HG03196 (cell line): ENCODE data around the gene ADPGK.
A peak's percentile ranks its signal among the peaks of the same experiment; 100 is the strongest.

Experiments used
- ATAC-seq: cut with Tn5 transposase; IDR thresholded peaks from one replicate; pipeline ENCODE4 v1.9.1; 2021; ENCODE audit not compliant: unreplicated experiment

ADPGK gene

DNA sequence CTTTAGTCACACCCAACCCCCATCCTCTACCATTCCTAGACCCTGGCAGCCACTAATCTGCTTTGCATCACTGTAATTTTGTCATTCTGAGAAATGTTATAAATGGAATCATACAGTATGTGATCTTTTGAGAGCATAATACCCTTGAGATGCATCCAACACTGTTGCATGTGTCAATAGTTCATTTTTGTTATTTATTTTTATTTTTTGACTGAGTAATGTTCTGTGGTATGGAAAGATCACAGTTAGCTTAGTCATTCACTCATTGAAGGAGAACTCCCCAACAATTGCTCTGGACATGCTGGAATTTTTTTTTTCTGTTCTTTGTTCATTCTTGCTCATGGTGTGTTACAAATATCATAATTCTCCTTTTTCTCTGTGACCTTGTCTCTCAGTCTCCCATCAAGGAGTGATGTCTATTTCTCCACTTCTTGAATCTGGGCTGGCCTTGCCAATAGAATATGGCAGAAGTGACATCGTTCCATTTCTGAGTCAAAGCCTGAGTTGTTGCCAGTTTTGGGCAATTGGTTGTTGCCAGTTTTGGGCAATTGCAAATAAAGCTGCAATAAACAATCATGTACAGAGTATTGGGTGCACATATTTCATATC is 6.8 kb upstream of the ADPGK start:
- ATAC-seq, result no peak

DNA sequence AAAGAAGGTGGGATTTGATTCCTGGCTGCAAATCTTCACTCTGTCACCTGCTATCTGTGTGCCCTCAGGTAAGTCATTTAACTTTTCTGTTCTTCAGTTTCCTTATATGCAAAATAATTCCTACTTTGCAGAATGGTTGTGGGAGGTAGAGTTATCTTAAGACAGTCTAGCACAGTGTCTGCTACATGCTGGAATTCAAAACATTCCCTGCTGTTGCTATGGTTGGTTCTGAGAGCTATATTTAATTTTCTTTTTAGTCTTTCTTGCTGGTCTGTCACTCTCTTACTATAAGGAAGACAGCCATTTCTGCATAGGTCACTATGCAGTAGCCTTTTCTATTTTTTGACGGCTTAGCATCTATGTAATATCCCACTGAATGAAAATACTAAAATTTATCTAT is 4.0 kb upstream of the ADPGK start:
- no peak for ATAC-seq

DNA sequence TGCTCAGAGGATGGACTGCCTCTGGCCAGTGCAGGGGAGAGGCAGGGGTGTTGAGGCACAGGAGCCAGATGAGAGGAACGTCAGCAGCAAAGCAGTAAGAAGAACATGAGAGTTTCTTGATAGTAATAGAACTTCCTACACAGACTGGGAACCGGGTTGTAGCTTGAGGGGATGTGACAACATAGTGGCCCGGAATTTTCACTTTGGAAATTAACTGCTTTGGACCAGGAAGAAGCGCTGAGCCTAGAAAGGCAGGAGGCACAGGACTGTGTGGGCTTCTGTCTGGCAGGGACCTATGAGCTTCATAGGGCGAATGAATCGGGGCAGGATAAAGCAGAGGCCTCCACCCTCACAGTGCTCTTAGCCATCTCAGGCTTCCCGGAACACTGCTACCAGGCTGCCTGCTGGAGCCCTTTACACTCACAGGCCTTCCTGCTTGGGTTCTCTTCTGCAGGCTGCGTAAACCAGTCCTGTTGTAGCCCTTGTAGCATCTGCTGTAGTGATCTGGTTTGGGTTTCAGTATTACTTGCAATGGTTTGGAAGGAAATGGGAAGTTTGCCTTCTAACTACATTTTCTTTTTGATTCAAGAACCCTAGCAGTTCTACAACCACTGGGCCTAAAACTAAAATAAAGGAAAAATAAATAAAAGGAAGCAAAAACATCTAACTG is 3.3 kb upstream of the ADPGK start:
- no peak for ATAC-seq

DNA sequence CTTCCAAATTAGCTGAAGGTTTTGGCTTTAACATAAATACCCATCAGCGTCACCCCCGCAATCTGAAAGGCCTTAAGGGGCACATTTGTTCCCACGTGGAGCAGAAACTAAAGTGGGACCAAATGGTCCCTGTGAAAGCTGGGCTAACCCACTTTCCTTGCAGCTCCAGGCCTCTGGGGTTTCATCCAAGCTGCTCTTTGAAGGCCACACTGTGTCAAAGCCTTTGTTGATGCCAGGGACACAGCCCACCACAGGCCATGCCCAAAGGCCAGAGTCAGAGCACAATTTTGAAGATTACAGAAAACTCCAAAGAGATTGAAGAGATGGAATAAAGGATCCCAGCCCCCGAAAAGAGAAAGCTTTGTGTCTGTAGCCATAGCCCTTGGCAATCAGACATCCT is 2.7 kb upstream of the ADPGK start:
- ATAC-seq, result no peak

DNA sequence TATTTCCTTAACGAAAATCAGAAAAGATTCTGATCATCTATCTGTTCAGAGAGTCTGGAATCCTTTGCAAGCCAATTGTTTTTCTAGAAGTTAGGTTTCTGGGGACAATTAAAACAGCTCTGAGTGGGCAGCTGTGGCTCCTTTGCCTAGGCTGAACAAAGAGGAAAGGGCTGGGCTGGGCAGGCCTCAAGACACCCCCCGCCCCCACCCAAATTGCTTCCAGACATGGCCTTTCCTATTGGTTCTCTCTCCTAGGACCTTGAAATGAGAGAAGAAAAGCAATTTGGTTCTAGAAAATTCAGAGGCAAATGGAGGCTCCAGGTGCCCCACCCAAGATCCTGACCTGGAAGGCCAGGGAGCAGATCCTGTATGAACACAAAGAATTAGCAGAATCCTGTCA is 2.3 kb upstream of the ADPGK start:
- no peak for ATAC-seq

DNA sequence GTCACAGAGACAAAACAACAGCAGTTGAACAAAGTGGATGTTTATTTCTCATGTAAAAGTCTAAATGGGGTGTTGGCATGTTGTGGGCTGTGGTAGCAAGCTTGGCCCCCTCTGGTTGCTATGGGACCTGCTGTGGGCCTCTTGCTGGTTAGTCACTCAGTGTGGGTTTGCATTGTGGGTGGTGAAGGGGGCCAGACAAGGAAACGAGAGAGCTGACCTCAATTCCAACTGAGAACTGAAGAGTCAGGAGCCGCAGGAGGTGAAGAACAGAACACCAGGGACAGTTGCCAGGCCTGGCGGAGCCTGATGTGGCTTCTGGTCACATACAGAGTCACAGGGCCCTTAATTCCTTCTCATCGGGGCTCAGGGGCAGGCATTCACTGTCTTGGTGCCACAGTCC is 1.9 kb upstream of the ADPGK start:
- no peak for ATAC-seq

DNA sequence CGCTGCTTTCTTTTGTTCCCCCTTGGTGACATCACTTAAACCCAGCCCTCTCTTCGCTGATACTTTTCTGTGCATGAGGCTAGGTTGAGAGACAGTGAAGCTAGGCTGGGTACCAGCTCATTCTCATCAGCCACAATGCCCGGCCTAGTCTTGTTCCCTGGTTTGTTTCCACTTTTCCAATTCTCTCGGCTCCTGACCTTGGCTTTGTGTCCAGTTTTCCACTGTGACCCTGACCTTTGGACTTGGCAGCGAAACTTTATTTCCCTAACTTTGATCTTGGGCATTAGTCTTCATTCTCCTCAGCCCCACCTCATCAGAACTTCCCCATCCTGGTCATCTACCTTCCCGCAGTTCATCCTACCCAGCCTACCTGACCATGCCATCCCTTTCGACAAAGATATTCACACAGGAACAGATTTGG is 908 bp upstream of the ADPGK start:
- no peak for ATAC-seq

DNA sequence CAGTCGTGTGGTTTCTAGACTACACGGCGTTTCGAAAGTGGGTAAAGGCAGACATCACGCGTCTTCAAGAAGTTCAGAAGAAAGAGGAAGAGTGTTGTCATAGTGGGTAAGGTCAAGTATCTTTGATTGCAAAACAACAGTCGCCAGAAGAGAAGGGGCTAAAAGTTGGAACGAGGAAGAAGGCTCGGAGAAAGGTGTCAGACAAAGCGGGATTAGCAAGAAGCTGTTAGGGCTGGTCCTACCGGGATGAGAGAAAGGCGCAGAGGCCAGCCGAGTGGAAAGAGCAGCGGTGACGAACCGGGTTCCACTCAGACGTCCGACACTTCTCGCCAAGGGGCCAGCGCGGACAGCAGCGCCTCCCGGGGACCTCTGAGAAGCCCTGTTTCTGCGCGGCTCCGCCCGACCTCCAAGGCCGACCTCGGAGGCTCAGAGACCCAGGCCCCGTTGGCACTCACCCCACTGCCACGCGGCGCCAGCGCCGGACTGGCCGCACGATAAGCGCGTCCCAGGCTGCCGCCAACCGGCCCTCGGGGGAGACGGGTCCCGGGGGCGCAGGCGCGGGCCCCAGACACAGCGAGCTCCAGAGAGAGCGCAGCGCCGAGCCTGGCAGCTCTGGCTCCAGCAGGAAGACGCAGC is 436 bp downstream of the ADPGK start:
- peak; percentile 10 for ATAC-seq

DNA sequence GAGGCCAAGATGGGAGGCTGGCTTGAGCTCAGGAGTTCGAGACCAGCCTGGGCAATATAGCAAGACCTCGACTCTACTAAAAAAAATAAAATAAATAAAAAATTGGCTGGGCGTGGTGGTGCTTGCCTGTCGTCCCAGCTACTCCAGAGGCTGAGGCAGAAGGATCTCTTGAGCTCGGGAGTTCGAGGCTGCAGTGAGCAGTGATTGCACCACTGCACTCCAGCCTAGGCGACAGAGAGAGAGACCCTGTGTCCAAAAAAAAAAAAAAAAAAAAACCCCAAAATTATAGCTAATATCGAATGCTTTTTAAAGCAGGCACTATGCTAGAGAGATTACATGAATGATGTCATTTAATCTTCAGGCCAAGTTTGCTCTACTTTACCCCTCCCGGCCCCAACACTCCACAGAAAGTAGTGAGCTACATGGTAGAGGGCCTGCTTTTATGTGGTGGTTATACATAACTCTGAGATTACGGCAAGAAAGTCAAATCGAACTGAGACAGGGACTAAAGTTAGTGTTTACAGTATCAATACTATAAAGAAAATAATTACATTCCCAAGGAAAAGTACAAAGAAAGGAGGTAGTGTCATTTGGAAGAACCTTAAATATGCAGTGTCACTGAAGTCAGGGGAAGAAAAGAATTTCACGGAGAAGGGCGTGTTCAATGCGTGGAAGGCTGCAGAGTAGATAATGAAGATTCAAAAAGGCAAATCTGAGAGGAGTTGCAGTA is 1.1 kb downstream of the ADPGK start:
- no peak for ATAC-seq

DNA sequence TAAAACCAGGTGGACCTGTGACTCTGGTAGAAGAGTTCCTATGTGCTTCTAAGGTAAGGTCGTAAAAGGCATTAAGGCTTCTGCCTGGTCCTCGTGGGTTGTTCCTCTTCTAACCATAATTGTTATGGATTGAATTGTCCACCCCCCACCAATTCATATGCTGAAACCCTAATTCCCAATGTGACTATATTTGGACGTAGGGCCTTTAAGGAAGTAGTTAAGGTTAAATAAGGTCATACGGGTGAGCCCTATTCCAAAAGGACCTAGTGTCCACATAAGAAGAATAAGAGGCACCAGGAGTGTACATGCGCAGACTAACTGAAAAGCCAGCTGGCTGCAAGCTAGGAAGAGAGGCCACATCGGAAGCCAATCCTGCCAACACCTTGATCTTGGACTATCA is 1.9 kb downstream of the ADPGK start:
- ATAC-seq, result no peak

DNA sequence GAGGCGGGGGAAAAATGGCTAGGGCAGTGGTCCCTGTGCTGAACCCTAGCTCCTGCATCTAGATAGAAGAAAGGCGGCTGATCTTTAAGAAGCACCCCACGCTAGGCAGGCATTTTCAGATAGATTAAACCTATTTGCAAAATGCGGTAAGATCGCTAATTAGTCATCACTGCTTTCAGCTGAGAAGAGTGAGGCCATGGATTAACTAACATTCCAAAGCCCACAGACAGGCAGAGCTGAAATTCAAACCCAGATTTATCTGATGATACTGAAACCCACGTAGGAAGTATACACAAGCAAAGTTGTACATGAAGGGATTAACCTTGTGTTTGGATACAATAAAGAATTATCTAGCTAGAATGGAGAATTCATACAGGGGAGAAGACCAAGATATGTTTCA is 4.8 kb downstream of the ADPGK start:
- ATAC-seq, result no peak

DNA sequence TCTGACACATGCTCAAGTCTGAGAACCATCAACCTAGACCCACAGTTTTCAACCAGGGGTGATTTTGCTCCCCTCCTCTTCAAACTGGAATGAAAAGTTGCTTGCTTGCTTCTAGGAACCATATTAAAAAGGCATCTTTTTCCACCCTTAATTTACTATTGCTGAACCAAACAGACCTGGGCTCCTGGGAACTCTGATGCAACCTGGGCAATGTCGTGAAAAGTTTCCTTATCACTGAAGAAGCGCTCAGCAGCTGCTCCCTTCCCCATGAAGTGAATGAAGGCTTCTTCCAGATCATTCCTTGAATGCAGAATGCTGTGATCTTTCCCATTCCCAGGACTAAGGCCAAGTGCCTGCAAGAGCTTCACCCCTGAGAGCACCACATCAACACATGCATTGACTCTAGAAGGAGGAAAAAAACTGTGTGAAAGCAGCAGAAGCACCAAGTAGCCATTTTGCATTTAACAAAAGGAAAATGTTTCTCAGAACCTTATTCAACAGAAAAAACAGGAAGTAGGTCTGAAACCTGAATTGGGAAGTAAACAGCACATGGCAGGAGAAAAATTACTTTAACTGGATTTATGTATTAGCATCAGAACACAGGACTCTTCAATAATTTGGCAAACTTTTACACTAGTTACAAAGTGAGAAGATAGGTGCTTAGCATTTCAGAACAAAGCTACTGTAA is 8.7 kb downstream of the ADPGK start:
- ATAC-seq, result no peak

DNA sequence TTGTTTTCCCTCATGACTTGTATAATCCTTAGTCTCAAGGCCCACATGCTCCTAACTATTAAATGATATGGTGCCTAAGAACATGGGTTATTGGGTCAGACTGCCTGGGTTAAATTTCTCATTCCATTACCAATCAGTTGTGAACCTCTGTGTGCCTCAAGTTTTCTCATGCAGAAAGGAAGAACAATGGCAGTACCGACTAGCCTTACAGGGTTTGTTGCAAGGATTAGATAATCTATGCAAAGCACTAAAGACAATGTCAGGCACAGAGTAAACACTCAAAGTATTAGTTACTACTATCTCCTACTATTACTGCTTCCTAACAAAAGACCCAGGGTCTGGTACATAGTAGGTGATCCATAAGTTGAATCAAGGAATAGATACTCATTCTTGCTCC is 12.2 kb downstream of the ADPGK start:
- ATAC-seq, result no peak

DNA sequence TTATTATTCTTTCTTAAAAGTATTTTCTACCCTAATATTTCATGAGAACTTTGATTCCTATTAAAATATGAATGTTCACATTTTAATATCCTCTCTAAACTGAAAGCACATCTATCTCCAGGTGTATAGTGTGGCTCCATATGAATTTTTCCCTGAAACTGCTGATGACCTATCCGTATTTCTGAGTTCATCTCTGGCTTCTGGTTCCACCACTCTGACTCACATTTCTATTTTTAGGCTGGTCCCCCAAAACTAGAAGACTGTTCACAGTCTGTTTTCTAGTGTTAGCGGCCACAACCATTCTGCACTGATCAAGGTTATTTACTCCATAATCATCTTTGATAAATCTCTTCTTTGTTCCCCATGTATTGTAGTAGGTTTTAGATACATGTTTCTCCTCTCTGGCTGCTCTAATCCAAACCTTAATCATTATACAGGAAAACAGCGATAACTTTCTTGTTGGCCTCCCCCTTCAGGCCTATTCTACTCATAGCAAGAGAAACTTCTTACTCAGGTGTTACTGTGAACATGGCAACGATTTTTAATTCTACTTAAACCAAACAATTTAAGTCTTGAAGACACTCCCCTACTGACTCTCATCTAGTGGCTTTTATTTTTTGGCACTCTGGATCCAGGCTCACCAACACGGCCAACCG is 12.8 kb downstream of the ADPGK start:
- no peak for ATAC-seq

DNA sequence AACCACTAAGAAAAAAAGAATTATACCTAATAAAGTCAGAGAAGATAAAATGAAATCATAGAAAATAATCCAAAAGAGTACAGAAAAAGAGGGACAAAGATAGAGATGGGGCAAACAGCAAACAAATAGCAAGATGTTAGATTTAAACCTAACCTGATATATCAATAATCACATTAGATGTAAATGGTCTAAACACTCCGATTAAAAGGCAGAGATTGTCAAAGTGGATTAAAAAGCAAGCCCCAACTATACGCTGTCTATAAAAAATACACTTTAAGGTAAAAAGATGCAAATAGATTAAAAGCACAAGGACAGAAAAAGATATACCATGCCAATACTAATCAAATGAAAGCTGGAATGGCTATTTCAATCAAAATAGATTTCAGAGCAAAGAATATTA is 16.8 kb downstream of the ADPGK start:
- ATAC-seq, result no peak

DNA sequence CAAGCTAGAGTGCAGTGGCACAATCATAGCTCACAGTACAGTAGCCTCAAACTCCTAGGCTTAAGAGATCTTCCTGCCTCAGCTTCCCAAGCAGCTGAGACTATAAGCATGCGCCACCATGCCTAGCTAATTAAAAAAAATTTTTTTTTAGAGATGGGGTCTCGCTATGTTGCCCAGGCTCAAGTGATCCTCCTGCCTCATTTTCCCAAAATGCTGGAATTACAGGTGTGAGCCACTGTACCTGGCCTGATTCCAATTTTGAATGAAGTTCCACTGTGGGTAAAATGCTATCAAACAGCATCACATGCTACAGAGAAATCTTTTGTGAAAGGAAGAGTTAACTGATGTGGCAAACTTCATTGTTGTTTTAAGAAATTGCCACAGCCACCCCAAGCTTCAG is 17.5 kb downstream of the ADPGK start:
- no peak for ATAC-seq

DNA sequence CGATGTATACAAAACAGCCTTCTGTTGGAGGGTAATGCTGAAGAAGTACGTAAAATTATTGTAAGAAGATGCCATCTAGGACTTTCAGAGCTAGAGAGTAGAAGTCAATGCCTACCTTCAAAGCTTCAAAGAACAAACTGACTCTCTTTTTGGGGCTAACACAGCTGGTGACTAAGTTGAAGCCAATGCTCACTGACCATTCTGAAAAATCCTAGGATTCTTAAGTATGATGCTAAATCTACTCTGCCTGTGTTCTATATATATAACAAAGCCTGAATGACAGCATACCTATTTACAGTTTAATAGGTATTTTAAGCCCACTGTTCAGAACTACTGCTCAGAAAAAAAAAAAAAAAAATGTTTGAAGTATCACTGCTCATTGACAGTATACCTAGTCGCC is 18.9 kb downstream of the ADPGK start:
- no peak for ATAC-seq

DNA sequence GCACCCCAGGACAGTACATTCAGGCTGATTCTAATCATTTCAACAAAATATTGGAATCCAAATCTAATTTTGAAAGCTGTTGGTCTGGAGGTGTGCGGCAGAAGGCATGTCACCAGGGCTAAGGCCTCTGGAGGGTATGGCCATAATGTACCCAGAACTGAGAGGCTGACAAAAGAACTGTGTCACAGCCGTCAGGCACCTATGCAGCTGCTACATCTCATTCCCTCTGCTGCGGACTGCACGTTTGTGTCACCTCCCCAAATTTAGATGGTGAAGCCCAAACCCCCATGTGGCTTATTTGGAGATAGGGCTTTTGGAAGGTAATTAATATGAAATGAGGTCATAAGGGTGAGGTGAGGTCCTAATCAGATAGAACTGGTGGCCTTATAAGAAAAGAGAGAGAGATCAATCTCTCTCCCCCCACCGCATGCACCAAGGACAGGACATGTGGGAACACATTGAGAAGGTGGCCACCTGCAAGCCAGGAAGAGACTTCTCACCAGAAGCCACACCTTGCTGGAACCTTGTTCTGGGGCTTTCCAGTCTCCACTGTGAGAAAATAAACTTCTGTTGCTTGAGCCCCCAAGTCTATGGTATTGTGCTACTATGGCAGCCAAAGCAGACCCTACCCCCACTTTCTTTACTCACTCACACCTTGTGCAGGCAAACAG is 22.8 kb downstream of the ADPGK start:
- ATAC-seq, result no peak

DNA sequence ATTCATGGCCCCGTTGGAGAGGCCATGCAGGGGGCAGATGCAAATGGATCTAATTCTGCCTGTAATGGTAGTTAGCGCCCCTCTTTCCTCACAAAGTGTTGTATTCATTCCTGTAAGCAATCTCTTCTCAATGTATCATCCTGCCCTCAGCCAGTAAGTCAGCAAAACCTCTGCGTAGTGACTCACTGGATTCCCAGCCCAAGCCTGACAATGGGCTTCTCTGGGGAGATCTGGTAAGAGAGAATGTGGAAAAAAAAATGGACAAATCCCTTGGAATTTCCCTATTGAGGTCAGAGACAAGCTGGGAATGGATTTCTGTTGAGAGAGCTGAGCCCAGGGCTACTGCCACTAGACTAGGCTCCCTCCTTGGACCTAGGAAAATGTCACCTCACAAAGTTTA is 25.4 kb downstream of the ADPGK start:
- no peak for ATAC-seq

DNA sequence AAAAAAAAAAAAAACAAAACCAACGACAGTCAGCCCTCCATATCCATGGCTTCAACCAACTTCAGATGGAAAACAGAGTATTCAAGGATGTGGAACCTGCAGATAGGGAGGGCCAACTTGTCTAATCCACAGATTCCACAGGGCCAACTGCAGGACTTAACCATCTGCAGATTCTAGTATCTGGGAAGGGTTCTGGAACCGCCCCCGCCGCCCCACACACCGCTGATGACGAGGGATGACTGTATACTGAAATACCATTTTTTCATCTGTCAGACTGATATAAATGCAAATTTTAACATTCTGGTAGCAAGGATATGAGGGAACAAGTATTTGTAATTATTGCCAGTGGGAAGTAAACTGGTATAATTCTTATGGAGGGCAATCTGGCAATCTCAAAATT is 29.5 kb downstream of the ADPGK start:
- ATAC-seq, result no peak
